ENCODE data around the gene ZNF761. TPM values are rescaled to one million over a fixed set of nuclear protein-coding genes. Genes with fewer than 3 reads are reported as not detected.
"Not testable (repeated sequence)": the region's sequence is repeated elsewhere in the genome, so short reads cannot be mapped to it uniquely, and the experiment has no call there.

ZNF761 gene
- total RNA-seq (2014; rRNA removed; shearing (Covaris generic)): 9.7 and 11.3 TPM in 2 replicates

DNA sequence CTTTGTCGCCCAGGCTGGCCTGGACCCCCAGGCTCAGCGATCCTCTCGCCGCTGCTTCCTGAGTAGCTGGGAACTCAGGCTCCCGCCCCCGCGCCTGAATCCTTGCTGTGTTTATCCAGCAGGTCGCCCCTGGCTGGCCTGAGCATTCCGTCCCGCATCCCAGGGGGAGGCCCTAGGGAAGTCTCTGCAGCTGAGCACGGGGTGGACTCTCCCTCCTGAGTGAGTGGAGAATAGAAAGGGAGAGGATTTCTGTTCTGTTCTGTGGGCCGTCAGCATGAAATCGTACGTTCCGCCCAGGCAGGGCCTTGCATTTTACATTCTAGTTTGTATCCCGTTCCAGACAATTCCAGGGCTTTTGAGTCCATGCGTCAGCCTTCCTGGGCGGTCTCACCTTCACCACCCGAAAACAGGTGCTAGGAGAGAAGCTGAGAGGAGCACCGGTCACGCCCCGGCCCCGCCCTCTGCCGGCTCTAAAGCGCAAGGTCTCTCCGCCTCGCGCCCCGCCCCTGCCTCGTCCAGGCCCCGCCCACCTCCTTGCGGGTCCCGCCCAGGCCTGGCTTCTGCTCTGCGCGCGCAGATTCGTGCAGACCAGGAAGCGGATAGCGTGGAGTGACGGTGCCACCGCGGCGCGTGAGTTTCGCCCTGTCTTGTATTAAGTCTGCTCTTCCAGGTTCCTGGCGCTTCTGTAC is at the start of gene ZNF761:
Gene ZNF761, plus strand, starts transcription at position 586 of the 689 bp plus-strand sequence. CDS start 15,285 bp downstream, outside the sequence.
- peak within 1 kb of the TSS; percentile 56 for H3K4me3 ChIP-seq
- H3K4me1 ChIP-seq (replicated peaks): peaks cover 4% of the 10 kb centered on the region
- no peaks in the 10 kb centered on the region for H3K27me3 ChIP-seq (replicated peaks)
- no peak within 1 kb of the TSS for H3K27ac ChIP-seq
- no peaks in the 10 kb centered on the region for H3K9me3 ChIP-seq (replicated peaks)
- peak; percentile 76 to 88 for DNase-seq (ENCODE audit: low read depth in 1 of 2, low spot score in 2 of 2)
- H3K36me3 ChIP-seq: peaks cover 13% of the 10 kb centered on the region

DNA sequence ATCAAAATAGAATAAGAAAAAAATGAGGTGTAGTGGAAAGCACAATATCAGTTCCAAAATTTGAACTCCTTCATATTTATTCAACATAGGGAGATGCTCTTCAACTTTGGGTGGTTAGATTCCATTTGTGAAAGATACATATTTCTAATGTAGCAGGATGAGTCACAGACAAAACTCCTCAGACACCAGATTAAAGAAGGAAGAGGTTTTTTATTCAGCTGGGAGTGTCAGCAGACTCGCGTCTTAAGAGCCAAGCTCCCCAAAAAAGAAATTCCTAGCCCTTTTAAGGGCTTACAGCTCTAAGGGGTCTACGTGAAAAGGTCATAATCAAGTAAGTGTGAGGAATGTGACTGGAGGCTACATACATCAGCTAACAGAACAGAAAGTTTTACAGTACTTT is 43.6 kb upstream of the ZNF761 start:
- no peaks in the 10 kb centered on the region for H3K27me3 ChIP-seq (replicated peaks)
- H3K36me3 ChIP-seq: no peaks in the 10 kb centered on the region
- H3K4me1 ChIP-seq (replicated peaks): no peaks in the 10 kb centered on the region
- no peak overlapping the region for H3K27ac ChIP-seq
- no peak for DNase-seq (ENCODE audit: low read depth in 1 of 2, low spot score in 2 of 2)
- H3K4me3 ChIP-seq: no peak overlapping the region
- H3K9me3 ChIP-seq (replicated peaks): no peaks in the 10 kb centered on the region; the same call in none of the 2 replicates

DNA sequence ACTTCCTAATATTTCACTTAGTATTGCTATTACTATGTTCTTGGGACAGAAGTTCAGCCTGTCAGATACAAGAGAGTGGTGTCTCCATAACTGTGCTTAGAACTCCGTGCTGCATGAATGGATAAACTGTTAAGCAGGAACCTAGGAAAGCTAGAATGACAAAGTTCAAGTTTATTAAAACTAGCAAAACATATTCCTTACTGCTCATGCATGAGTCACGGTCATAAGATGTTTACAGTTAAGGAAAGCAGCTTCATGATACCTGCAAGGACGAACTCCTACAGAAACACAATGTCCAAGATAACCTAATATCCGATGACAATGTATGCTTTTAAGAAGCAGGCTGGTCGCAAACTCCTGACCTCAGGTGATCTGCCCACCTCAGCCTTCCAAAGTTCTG is 42.9 kb upstream of the ZNF761 start:
- DNase-seq (ENCODE audit: low read depth in 1 of 2, low spot score in 2 of 2): no peak
- Histone ChIP-seq H3K4me1 (replicated peaks) (peaks cover 2% of the 10 kb centered on the region; the same call in 1 of the 2 replicates), H3K36me3 (no peaks in the 10 kb centered on the region), H3K27me3 (replicated peaks) (no peaks in the 10 kb centered on the region), H3K9me3 (replicated peaks) (no peaks in the 10 kb centered on the region; the same call in none of the 2 replicates), H3K27ac (no peak overlapping the region), H3K4me3 (no peak overlapping the region)

DNA sequence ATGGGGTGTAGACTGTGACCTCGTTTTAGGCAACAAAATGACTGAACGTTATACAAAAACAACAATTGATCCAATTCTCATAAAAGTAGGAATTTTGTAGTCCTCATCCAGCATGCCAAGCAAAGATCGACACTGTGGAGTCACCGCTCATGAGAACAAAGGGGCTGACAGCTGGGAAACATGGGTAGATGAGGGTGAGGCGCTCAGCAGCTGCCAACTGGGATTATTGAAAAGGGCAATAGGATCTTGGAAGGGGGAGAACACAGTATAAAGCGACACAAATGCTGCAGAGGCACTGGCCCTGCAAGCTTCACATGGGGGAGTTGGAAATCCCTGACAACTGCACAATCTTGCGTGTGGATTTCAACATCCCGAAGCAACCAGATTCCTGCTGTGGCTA is 42.2 kb upstream of the ZNF761 start:
- Histone ChIP-seq H3K36me3 (no peaks in the 10 kb centered on the region), H3K27ac (no peak overlapping the region)

DNA sequence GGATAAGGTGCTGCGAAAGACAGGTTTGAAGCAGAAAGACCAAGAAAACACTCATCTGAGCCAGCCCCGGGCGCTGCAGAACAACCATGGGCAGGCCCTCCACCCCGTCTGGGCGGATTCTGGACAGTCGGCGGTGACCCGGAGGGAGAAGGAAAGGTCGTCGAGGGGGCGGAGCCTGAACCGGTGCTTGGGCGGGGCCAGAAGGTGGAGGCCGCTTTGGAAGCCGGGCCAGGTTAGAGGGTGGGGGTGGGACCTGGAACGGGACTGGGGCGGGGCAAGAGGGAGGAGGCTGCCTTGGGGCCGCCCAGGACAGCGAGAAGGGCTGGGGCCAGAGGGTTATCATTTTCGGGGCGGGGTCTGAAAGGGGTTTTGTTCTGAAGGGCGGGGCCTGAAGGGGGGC is 41.8 kb upstream of the ZNF761 start:
- no peaks in the 10 kb centered on the region; the same call in none of the 2 replicates for H3K9me3 ChIP-seq (replicated peaks)
- H3K36me3 ChIP-seq: no peaks in the 10 kb centered on the region
- H3K4me1 ChIP-seq (replicated peaks): peaks cover 7% of the 10 kb centered on the region
- no peak overlapping the region for H3K4me3 ChIP-seq
- no peak overlapping the region for H3K27ac ChIP-seq
- DNase-seq (ENCODE audit: low read depth in 1 of 2, low spot score in 2 of 2): no peak
- H3K27me3 ChIP-seq (replicated peaks): no peaks in the 10 kb centered on the region

More for the DNA sequence above, 42.2 kb upstream of the ZNF761 start:
- Histone ChIP-seq H3K4me3 (no peak overlapping the region), H3K4me1 (replicated peaks) (peaks cover 5% of the 10 kb centered on the region), H3K9me3 (replicated peaks) (no peaks in the 10 kb centered on the region; the same call in none of the 2 replicates), H3K27me3 (replicated peaks) (no peaks in the 10 kb centered on the region)
- DNase-seq (ENCODE audit: low read depth in 1 of 2, low spot score in 2 of 2): no peak

DNA sequence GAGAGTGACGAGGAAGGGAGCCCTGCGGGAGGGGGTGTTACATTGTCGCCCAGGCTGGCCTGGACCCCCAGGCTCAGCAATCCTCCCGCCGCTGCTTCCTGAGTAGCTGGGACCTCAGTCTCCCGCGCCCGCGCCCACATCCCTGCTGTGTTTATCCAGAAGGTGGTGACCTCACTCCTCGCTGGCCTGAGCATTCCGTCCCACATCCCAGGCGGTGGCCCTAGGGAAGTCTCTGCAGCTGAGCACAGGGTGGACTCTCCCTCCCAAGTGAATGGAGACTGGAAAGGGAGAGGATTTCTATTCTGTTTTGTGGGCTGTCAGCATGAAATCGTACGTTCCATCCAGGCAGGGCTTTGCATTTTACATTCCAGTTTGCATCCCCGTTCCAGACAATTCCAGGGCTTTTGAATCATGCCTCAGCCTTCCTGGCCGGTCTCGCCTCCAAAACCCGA is 37.2 kb upstream of the ZNF761 start:
- Histone ChIP-seq H3K36me3 (peaks cover 5% of the 10 kb centered on the region), H3K27me3 (replicated peaks) (no peaks in the 10 kb centered on the region), H3K27ac (peak overlapping the region; percentile 40), H3K4me3 (peak overlapping the region; percentile 56), H3K9me3 (replicated peaks) (no peaks in the 10 kb centered on the region; the same call in none of the 2 replicates), H3K4me1 (replicated peaks) (peaks cover 11% of the 10 kb centered on the region)
- DNase-seq (ENCODE audit: low read depth in 1 of 2, low spot score in 2 of 2): peak; percentile 73 to 82

DNA sequence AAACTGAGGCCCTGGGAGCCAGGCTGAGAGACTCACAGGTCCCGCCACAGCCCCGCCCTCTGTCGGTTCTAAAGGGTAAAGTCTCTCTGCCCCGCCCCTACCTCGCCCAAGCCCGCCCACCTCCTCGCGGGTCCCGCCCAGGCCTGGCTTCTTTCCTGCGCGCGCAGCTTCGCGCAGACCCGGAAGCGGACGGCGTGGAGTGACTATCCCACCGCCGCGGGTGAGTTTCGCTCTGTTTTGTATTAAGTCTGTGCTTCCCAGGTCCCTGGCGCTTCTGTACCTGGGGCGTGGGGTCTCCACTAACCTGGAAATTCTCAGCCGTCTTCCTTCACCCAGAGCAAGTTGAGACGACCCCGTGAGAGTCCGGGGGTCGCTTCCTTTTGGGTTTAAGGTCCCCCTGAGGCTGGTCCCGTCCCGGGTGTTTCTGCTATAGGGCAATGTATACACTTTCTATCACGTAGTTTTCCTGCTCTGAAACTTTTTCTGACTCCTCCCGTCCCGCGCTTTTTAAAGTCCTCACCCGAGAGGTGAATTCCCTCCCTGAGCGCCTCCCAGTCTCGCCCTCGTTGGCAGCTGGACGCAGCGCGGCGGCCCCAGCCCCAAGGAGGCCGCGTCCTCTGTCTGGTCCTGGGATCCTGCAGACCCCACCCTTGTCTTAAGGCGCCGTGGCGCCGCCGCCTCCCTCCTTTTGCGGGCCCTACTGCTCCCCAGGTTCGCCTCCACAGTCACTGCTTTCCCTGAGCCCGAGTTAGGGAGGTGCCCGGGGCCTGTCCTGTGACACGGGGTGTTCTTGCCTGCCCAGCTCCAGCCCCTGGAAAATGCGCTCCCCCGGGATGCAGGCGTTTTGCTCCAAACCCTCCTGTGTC is 36.6 kb upstream of the ZNF761 start, which contains the start of gene ZNF765:
Gene ZNF765, plus strand, starts transcription at position 176 of the 866 bp plus-strand sequence. CDS start 2,867 bp downstream, outside the sequence.
- Histone ChIP-seq H3K27ac (peak within 1 kb of the TSS; percentile 40), H3K27me3 (replicated peaks) (no peaks in the 10 kb centered on the region), H3K36me3 (peaks cover 11% of the 10 kb centered on the region), H3K4me3 (peak within 1 kb of the TSS; percentile 56), H3K9me3 (replicated peaks) (no peaks in the 10 kb centered on the region; the same call in 1 of the 2 replicates), H3K4me1 (replicated peaks) (peaks cover 11% of the 10 kb centered on the region)
- peak; percentile 84 to 94 for DNase-seq (ENCODE audit: low read depth in 1 of 2, low spot score in 2 of 2)

DNA sequence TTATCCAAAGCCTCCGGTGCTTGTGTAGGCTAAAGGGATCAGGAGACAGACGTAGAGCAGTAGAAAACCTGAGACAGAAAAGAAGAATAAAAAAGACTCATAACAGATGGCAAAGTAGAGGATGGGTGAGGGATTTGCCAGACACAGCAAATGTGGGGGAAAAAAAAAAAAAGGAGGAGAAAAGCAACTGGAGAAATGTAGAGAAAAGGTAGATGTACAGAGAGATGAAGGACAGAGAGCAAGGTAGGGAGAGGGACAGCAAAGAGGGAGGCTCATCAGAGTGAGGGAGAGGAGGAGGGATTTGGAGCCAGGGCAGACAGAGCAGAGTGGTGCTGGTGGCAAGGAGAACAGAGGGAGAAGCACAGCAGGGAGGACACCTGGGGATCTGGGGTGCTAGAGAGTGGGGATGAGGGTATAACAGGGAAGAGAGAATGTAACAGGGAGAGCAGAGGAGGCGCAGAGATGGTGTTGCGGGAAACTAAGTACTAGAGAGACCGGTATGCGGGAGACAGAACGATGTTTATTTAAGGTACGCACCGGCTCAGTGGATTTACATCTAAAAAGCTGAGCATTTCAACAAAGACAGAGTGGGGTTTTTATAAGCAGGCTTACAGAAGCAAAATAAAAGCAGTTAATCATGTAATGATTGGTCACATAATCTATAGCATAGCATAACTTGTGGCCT is 35.8 kb upstream of the ZNF761 start:
- Histone ChIP-seq H3K4me1 (replicated peaks) (peaks cover 11% of the 10 kb centered on the region), H3K36me3 (peaks cover 15% of the 10 kb centered on the region), H3K4me3 (peak overlapping the region; percentile 56)
- H3K9me3 ChIP-seq (replicated peaks); H3K27ac ChIP-seq; H3K27me3 ChIP-seq (replicated peaks); DNase-seq (ENCODE audit: low read depth in 1 of 2, low spot score in 2 of 2): not testable (repeated sequence)

DNA sequence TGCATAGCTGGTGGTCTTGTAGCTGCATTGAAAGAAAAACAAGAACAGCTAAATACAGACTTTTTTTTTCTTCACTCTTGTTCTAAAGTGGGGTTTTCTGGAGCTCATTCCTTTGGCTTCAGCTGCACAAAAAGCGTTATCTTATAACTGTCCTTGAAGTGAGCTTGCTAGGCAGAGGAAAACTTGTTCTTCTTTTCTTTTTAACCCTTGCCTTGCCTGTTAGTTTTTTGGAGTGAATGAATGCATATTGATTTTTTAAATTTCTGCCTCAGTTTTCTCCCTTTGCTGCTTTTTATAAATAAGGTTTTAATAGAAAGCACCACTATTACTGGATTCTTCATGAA is 35.3 kb upstream of the ZNF761 start:
- Histone ChIP-seq H3K4me3 (no peak overlapping the region), H3K27ac (no peak overlapping the region), H3K27me3 (replicated peaks) (no peaks in the 10 kb centered on the region), H3K4me1 (replicated peaks) (peaks cover 11% of the 10 kb centered on the region), H3K9me3 (replicated peaks) (no peaks in the 10 kb centered on the region), H3K36me3 (peaks cover 19% of the 10 kb centered on the region)
- no peak for DNase-seq (ENCODE audit: low read depth in 1 of 2, low spot score in 2 of 2)

DNA sequence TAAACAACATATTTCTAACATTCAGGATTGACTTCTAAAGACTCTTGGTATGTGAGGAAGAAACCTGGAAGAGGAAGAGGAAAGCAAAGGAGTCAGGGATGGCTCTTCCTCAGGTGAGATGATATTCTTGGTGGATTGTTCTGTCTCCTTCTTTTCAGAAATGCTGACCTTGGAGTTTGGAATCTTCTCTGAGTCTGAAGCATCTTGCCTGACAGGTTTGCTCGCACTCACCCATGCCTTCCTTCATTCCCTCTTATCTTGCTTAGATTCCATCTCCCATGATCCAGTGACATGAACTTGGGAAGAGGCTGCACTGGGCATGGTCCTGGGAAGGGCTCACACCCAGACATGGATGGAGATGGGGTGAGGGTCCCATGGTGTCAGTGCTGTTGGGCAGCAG is 33.9 kb upstream of the ZNF761 start:
- Histone ChIP-seq H3K36me3 (peaks cover 26% of the 10 kb centered on the region), H3K4me1 (replicated peaks) (peaks cover 11% of the 10 kb centered on the region)
- not testable (repeated sequence) for H3K27ac ChIP-seq; DNase-seq (ENCODE audit: low read depth in 1 of 2, low spot score in 2 of 2); H3K27me3 ChIP-seq (replicated peaks); H3K9me3 ChIP-seq (replicated peaks); H3K4me3 ChIP-seq

DNA sequence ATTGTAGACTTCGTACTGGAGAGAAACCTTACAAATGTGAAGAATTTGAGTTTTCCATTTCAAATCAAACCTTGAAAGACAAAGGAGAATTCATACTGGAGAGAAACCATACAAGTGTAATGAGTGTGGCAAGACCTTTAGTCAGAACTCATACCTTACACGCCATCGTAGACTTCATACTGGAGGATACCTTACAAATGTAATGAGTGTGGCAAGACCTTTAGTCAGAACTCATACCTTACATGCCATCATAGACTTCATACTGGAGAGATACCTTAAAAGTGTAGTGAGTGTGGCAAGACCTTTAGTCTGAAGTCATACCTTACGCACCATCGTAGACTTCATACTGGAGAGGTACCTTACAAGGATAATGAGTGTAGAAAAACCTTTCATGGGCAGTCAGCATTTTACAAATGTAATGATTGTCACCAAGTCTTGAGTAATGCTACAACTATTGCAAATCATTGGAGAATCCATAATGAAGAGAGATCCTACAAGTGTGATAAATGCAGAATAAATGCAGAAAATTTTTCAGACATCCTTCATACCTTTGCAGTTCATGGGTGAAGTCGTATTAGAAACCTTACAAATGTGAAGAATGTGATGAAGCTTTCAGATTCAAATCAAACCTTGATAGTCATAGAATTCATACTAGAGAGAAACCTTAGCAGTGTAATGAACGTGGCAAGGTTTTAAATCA is 22.1 kb upstream of the ZNF761 start:
- H3K27ac ChIP-seq: no peak overlapping the region
- DNase-seq (ENCODE audit: low read depth in 1 of 2, low spot score in 2 of 2): no peak
- H3K27me3 ChIP-seq (replicated peaks): no peaks in the 10 kb centered on the region
- H3K4me1 ChIP-seq (replicated peaks): no peaks in the 10 kb centered on the region
- H3K4me3 ChIP-seq: no peak overlapping the region
- peaks cover 10% of the 10 kb centered on the region for H3K9me3 ChIP-seq (replicated peaks)
- peaks cover 53% of the 10 kb centered on the region for H3K36me3 ChIP-seq

DNA sequence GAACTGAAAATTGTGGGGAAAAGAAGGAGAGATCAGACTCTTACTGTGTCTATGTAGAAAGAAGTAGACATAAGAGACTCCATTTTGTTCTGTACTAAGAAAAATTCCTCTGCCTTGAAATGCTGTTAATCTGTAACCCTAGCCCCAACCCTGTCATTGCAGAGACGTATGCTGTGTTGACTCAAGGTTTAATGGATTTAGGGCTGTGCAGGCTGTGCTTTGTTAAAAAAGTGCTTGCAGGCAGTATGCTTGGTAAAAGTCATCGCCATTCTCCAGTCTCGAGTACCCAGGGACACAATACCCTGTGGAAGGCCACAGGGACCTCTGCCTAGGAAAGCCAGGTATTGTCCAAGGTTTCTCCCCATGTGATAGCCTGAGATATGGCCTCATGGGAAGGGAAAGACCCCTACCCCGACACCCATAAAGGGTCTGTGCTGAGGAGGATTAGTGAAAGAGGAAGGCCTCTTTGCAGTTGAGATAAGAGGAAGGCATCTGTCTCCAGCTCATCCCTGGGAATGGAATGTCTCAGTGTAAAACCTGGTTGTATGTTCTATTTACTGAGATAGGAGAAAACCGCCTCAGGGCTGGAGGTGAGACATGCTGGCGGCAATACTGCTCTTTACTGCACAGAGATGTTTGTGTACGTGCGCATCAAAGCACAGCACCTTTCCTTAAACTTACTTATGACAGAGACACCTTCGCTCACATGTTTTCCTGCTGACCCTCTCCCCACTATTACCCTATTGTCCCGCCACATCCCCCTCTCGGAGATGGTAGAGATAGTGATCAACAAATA is 11.1 kb upstream of the ZNF761 start:
- H3K36me3 ChIP-seq; H3K4me3 ChIP-seq; H3K27me3 ChIP-seq (replicated peaks); H3K27ac ChIP-seq; DNase-seq (ENCODE audit: low read depth in 1 of 2, low spot score in 2 of 2); H3K4me1 ChIP-seq (replicated peaks): not testable (repeated sequence)
- H3K9me3 ChIP-seq (replicated peaks): peaks cover 13% of the 10 kb centered on the region
